HG03520 (cell line): ENCODE measurements around the gene DAZ3.
"Not testable (repeated sequence)": the region's sequence is repeated elsewhere in the genome, so short reads cannot be mapped to it uniquely, and the experiment has no call there.

Experiments used
- ATAC-seq: cut with Tn5 transposase; IDR thresholded peaks from one replicate; pipeline ENCODE4 v1.9.1; 2021; ENCODE audit warnings: mild to moderate bottlenecking, moderate library complexity; ENCODE audit not compliant: unreplicated experiment

DAZ3 gene, protein sequence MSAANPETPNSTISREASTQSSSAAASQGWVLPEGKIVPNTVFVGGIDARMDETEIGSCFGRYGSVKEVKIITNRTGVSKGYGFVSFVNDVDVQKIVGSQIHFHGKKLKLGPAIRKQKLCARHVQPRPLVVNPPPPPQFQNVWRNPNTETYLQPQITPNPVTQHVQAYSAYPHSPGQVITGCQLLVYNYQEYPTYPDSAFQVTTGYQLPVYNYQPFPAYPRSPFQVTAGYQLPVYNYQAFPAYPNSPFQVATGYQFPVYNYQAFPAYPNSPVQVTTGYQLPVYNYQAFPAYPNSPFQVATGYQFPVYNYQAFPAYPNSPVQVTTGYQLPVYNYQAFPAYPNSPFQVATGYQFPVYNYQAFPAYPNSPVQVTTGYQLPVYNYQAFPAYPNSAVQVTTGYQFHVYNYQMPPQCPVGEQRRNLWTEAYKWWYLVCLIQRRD

DNA sequence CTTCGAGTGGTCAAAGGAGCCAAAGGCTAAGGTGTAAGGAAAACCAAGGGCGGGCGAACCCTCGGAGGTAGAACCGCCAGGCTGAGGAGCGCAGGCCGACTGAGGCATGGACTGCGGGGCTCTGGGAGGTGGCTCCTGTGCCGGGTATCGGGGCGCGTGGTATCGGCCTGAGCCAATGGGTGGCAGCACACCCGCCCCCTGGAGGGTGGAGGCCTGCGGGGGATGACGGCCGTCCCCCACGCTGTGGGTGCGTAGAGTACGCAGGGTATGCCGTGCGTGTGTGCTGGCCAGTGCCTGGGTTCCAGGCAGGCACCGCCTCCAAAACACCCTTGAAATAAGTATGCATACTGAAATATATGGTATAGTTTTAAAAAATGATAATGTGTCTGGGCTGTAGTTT, at the start of gene DAZ3:
DAZ3 (minus strand) TSS at position 101 of the 400 bp plus-strand sequence. CDS start 208 bp downstream, outside the sequence.
- ATAC-seq: not testable (repeated sequence)

DNA sequence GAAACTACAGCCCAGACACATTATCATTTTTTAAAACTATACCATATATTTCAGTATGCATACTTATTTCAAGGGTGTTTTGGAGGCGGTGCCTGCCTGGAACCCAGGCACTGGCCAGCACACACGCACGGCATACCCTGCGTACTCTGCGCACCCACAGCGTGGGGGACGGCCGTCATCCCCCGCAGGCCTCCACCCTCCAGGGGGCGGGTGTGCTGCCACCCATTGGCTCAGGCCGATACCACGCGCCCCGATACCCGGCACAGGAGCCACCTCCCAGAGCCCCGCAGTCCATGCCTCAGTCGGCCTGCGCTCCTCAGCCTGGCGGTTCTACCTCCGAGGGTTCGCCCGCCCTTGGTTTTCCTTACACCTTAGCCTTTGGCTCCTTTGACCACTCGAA, 20.4 kb upstream of the DAZ3 start, which contains the start of gene DAZ4:
DAZ4 (plus strand) TSS at position 301 of the 400 bp plus-strand sequence. CDS start 208 bp downstream, outside the sequence.
- ATAC-seq: not testable (repeated sequence)

DNA sequence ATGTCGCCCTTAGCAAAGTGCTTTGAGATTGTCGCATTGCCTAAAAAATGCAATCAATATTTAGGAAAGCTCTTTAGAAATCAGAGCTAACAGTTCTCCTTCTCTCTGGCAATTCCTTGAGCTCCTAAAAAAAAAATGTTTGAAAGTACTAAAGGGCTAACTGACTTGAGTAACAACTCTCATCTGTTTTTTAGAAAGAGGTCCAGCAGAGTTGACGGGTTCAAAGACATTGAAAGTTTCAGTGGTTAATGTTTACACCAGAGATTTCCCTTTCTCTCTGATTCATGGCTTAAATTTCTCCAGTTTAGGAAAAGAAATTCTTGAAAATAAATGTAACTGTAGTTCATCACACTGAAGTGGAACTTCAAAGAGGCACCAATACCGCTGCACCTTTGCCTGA, 11.9 kb upstream of the DAZ3 start:
- ATAC-seq: not testable (repeated sequence)

DNA sequence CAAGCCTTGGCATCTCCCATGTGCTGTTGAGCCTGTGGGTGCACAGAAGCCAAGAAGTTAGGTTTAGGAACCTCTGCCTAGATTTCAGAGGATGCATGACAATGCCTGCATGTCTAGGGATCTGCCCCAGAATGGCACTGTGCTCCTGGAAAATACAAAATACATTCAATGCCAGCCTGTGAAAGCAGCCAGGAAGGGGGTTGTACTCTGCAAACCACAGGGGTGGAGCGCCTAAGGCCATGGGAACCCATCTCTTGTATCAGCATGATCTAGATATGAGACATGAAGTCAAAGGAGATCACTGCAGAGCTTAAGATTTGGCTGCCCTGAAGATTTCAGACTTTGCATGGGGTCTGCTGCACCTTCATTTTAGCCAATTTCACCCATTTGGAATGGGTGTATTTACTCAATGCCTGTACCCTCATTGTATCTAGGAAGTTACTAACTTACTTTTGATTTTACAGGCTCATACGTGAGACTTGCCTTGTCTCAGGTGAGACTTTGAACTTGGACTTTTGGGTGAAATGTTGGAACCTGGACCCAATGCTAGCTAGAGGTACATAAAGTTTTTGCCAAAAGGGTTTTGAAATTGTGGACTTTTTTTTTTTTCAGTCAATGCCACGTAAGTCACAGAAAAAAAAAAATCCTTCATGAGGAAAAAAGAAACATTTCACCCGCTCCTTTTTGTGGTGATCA, 11.1 kb upstream of the DAZ3 start:
- ATAC-seq: not testable (repeated sequence)

DNA sequence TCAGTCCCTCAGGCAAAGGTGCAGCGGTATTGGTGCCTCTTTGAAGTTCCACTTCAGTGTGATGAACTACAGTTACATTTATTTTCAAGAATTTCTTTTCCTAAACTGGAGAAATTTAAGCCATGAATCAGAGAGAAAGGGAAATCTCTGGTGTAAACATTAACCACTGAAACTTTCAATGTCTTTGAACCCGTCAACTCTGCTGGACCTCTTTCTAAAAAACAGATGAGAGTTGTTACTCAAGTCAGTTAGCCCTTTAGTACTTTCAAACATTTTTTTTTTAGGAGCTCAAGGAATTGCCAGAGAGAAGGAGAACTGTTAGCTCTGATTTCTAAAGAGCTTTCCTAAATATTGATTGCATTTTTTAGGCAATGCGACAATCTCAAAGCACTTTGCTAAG, 8.6 kb upstream of the DAZ3 start:
- ATAC-seq: not testable (repeated sequence)
